HG02852 (cell line): ENCODE results near the gene CHMP2B.
"Not testable (repeated sequence)": the region's sequence is repeated elsewhere in the genome, so short reads cannot be mapped to it uniquely, and the experiment has no call there.

Experiments used
- ATAC-seq: cut with Tn5 transposase; IDR thresholded peaks from one replicate; pipeline ENCODE4 v1.9.1; 2021; ENCODE audit warnings: mild to moderate bottlenecking, moderate library complexity; ENCODE audit not compliant: unreplicated experiment

Gene CHMP2B

GRCh38 chr3:87228316-87228715 lies 1.2 kb downstream of the CHMP2B start:
- no peak for ATAC-seq

- ATAC-seq, result no peak
Observed at GRCh38 chr3:87229113-87229512, 2.0 kb downstream of the CHMP2B start.

- ATAC-seq, result no peak
Observed at GRCh38 chr3:87233805-87234204, 6.7 kb downstream of the CHMP2B start.

- ATAC-seq, result no peak
Observed at GRCh38 chr3:87236093-87236492, 9.0 kb downstream of the CHMP2B start.

- ATAC-seq, result no peak
Observed at GRCh38 chr3:87246662-87247429, 19.7 kb downstream of the CHMP2B start.

- no peak for ATAC-seq
Observed at GRCh38 chr3:87247430-87247773, 20.3 kb downstream of the CHMP2B start.

- not testable (repeated sequence) for ATAC-seq
Observed at GRCh38 chr3:87248231-87248630, 21.1 kb downstream of the CHMP2B start.

- ATAC-seq, result no peak
Observed at GRCh38 chr3:87248831-87249230, 21.7 kb downstream of the CHMP2B start.

- no peak for ATAC-seq
Observed at GRCh38 chr3:87250009-87250408, 22.9 kb downstream of the CHMP2B start.

- ATAC-seq, result peak; percentile 75
Observed at GRCh38 chr3:87260270-87260669, 33.2 kb downstream of the CHMP2B start.

- no peak for ATAC-seq
Observed at GRCh38 chr3:87261925-87262324, 34.8 kb downstream of the CHMP2B start.

GRCh38 chr3:87267953-87268645 lies 41.0 kb downstream of the CHMP2B start:
- no peak for ATAC-seq

- no peak for ATAC-seq
Observed at GRCh38 chr3:87268646-87269211, 41.6 kb downstream of the CHMP2B start.

GRCh38 chr3:87269723-87270122 lies 42.6 kb downstream of the CHMP2B start:
- no peak for ATAC-seq

GRCh38 chr3:87270908-87271700 lies 44.0 kb downstream of the CHMP2B start:
- no peak for ATAC-seq

GRCh38 chr3:87272718-87273341 lies 45.7 kb downstream of the CHMP2B start:
- ATAC-seq, result peak; percentile 95

- no peak for ATAC-seq
Observed at GRCh38 chr3:87276484-87276883, 49.4 kb downstream of the CHMP2B start, which contains the start of gene POU1F1. TSS of gene POU1F1 (minus strand) at chr3:87276584. CDS start at chr3:87276462, 122 bp downstream.

- ATAC-seq, result peak; percentile 95
Observed at GRCh38 chr3:87287011-87287410, 59.9 kb downstream of the CHMP2B start.

GRCh38 chr3:87288446-87288845 lies 61.3 kb downstream of the CHMP2B start:
- ATAC-seq, result no peak

- ATAC-seq, result peak; percentile 79
Observed at GRCh38 chr3:87298111-87298718, 71.1 kb downstream of the CHMP2B start.
